B cell (primary cell): ENCODE measurements around the gene GOLGA8M.
"Not testable (repeated sequence)": the region's sequence is repeated elsewhere in the genome, so short reads cannot be mapped to it uniquely, and the experiment has no call there.

Experiments used
- CTCF ChIP-seq: fragments of 200-600 bp; IDR thresholded peaks from one replicate; pipeline ENCODE4 v1.8.0; 2022; ENCODE audit warnings: antibody characterized with exemption, mild to moderate bottlenecking
- EZH2 ChIP-seq: IDR thresholded peaks from 2 replicates; pipeline ENCODE4 v1.6.1; 2012; ENCODE audit warnings: borderline replicate concordance, low read depth, mild to moderate bottlenecking, moderate library complexity, low read length; ENCODE audit not compliant: insufficient read depth, poor library complexity, severe bottlenecking

- not testable (repeated sequence) for TF ChIP-seq CTCF, EZH2
Measured at GRCh38 chr15:28712270-28712669, at the start of gene GOLGA8M.
